HG02798 (cell line): Measurements from ENCODE around the gene NFE2L3.

Experiments
- ATAC-seq: cut with Tn5 transposase; IDR thresholded peaks from one replicate; pipeline ENCODE4 v1.9.1; 2021; ENCODE audit warnings: mild to moderate bottlenecking; ENCODE audit not compliant: unreplicated experiment, poor library complexity

The NFE2L3 gene

DNA sequence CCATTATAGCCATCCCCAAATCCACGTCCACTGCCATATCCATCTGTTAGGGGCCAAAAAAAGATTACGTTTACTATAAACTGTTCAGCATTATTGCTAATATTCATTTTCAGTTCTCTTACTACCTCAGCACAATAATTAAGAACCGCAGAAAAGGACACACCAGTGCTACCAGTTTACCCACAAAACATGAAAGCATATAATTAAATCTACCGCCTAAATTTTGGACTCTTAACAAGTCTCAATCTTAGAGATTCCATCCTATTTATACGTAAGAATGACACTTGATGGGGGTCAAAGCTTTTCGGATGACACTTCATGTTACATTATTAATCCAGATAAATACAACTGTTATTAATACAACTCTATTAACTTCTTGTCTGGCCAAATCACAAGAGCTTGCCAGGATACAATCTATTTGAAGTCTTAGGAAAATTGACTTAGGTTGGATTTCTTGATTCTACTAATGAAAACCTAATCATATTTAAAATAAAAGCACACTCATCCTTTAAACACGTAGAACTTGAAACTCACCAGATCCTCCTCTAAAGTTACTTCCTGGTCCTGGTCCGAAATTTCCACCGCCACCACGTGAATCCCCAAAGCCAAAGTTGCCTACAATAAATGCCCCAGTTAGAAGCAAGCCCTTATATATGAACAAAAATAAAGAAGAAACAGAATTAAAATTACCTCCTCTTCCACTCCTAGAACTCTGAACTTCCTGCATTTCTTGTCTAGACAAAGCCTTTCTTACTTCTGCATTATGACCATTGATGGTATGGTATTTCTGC lies 44.1 kb downstream of the NFE2L3 start:
- no peak for ATAC-seq

DNA sequence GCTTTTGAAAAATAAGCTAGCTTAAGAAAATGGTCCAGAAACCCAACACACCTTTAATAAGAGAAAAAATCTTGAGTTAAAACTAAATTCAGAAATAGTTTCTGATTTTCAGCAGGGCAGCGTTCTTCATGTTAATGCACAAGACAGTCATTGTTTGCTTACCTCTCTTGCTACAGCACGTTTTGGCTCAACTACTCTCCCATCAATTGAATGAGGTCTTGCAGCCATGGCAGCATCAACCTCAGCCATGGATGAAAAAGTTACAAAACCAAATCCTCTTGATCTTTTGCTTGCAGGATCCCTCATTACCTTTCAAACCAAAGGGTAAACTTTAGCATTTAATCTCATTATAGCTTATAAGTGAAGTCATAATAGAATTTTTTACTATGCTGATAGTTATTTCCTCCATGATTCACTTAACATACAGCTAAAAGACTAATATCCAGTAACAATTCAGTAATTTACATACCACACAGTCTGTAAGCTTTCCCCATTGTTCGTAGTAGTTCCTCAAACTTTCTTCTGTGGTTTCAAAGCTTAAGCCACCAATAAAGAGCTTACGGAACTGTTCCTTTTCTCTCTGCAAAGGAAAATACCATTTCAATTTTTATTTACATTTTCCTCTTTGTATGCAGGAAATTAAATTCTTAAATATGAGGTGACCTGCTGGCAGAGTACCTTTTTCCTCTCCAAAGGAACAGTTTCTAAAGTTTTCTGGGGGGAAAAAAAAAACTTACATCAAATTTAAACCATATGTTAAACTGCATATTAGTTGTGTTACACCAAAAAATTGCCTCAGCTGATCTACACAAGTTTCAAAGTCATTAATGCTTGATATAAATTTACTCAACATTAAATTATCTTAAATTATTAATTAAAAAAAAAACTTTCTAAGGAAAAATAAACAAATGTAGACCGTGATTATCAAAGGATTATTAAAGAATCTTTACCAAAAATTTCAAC lies 45.4 kb downstream of the NFE2L3 start:
- no peak for ATAC-seq

DNA sequence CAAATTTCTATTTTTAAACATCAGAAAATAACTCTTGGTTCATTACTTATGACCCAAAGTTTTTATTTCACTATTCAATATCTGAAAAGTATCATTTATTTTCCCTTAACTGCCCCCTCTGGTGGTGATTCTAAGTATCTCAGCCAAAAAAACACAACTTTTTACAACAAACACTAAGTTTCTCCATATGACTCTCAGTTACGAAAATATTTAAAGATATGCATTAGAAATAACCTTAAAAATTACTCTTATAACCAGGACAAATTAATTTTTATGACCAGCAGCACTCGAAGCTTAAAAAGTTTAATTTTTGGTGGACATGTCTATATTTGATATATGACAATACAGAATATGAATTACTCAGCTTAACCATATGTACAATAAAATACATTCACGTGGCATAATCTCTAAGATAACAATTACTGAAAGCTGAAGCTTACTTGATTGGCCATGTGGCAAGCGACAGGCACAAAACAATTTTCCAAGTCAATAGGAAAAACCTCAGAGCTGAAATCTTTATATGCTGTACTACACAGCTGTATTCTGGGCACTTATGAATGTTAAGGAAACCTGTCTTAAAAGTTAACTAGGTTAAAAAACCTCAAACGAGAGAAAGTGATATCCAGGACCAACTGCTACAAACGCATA lies 46.3 kb downstream of the NFE2L3 start:
- ATAC-seq: no peak

DNA sequence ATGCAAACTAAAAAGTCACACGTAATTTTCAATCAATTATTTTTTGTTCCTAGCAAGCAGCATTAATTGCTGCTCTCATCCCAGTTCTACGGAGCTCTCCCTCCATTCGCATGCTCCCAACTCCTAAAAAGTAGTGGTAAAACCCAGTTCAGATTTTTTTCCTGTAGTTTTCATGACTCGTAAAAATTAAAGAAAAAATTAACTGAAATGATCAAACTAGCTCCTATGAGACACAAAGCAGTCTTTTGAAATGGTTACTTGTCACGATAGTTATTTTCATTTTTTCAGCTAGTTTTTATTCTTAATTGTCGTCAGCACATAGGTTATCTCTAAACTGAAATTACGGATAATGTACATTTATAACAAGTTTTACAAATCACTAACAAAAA lies 46.8 kb downstream of the NFE2L3 start:
- ATAC-seq: no peak

DNA sequence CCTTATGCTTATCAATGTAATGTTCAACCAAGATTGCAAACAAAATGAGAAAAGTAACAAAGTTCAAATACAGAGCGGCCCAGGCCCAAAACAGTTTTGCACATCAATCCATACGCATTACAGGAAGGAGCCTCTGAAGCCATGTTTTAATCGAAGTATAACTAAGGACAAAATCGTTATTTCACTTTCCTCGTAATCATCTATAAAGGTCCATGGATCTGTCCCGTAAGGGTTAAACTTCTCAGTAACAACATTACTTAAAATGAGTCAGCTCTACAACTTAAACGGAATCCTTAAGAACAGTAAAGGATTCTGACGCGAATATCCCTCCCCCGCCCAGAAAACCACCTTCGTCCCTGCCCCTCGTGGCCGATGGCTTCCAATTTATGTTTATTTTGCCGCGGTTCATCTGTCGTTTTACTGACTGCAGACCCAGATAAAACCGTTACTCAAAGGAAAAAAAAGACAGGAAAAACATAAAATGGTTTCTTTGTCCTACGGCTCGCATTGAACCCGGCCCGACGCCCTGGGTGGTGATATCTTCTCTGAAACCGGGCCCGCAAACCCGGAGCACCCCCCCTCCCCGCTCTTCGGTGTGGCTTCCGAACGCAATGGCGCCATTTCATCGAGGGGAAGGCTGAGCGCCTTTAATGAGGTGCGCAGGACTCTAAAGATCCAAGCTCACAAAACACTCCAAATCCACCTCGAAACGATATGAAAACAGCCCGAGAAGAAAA lies 47.5 kb downstream of the NFE2L3 start:
- no peak for ATAC-seq

DNA sequence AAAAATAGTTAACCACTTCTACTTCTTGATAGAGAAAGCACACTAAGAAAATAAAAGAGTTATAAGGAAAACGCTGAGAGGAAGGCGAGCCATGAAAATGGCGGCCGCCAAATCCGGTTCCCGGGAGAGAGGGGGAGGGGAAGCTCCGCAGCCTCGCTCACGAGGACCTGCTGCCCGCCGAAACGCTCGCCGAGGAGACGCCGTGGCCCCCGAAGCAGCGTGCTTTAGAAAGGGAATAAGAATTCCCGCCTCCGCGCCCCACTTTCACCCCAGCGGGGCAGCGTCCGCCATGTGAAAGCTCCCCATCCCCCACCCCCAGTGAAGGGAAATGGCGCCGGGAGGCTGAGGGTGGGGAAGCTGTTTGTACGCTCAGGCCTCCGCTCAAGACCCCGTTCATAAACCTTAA lies 48.0 kb downstream of the NFE2L3 start:
- no peak for ATAC-seq

DNA sequence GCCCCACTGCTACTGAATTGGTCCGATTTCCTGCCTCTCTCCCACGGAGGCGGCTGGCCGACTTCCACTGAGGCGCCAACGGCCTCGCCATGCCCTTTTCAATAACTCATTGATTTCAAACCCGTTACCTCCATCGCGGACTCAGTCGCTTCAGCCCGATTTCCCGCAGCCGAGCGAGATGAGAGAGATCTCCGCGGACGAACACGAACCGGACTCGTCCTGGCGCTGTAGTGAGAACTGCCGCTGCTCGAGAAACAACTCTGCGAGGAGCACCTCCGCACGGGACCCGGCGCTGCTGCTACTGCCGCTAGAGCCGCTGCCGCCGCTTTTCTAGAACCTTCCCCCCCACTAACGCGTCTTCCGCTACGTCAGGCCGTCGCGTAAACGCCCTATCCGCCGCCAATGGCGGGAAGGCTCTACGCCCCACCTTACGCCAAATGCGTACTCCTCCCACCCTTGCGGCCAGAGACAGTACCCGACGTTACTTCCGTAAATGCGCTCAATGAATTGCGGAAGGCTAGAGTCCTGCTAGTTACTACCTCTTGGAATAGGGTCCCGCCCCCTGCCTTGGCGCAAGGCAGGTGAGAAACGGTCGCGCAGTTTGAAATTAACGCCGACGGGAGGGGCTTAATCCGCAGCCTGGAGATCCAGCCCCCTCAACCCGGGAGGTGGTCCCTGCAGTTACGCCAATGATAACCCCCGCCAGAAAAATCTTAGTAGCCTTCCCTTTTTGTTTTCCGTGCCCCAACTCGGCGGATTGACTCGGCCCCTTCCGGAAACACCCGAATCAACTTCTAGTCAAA lies 48.6 kb downstream of the NFE2L3 start, which contains the start of gene HNRNPA2B1:
TSS of gene HNRNPA2B1 (minus strand) at position 303 of the 803 bp plus-strand sequence. CDS start at position 134, 169 bp downstream.
- peak; percentile 76 for ATAC-seq

DNA sequence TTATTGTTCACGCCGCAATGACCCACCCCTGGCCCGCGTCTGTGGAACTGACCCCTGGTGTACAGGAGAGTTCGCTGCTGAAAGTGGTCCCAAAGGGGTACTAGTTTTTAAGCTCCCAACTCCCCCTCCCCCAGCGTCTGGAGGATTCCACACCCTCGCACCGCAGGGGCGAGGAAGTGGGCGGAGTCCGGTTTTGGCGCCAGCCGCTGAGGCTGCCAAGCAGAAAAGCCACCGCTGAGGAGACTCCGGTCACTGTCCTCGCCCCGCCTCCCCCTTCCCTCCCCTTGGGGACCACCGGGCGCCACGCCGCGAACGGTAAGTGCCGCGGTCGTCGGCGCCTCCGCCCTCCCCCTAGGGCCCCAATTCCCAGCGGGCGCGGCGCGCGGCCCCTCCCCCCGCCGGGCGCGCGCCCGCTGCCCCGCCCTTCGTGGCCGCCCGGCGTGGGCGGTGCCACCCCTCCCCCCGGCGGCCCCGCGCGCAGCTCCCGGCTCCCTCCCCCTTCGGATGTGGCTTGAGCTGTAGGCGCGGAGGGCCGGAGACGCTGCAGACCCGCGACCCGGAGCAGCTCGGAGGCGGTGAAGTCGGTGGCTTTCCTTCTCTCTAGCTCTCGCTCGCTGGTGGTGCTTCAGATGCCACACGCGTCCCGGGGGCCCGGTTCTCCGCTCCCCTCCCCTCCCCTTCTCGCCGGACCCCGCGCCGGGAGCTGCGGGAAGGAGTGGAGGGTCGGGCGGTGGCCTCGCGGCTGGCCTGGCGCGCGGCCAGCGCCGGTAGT lies 49.4 kb downstream of the NFE2L3 start, which contains the start of gene CBX3:
TSS of gene CBX3 (plus strand) at position 499 of the 772 bp plus-strand sequence. CDS start 1,254 bp downstream, outside the sequence.
- peak; percentile 56 for ATAC-seq

DNA sequence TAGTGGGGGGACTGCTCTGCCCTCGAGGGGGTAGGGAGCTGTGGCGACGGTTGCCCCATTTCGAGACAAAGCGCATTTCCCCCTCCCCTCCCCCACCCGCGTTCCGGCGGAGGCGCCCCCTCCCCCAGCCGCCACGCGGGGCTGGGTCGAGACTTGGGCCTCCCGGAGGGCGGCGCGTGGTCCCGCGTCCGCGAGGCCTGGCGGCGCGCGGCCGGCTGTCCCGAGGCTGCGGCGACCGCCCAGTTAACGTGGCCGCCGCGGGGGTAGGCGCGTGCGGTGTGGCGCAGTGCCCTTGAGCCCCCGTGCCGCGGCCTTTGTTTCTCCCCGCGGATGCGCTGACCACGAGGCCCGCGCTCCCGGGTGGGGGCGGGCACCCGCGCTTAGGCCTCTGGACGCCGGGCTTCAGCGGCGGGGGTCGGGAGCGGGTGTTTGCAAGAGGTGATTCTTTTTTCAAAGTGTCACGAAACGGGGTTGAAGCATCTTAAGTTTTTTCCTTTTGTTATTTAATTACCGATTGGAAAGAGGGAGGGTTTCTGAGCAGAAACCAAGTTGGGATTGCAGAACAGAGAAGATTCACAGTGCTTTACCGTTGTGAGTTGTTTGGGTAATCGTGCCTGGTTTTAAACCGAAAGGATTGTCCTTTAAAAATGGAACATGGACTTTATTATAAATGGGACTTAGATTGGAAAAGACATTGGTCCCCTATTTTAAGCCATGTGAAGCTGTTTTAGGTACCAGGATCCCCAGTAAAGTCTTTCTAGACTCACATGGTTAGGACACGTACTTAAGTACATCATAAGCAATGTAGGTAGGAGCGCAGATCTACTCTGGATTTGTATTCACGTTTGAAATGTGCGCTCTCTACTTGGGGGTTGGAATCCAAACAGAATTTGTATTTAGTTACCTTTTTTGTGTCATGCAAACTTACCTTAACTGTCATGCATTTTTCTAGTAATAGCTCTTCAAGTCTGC lies 50.3 kb downstream of the NFE2L3 start:
- ATAC-seq: no peak

DNA sequence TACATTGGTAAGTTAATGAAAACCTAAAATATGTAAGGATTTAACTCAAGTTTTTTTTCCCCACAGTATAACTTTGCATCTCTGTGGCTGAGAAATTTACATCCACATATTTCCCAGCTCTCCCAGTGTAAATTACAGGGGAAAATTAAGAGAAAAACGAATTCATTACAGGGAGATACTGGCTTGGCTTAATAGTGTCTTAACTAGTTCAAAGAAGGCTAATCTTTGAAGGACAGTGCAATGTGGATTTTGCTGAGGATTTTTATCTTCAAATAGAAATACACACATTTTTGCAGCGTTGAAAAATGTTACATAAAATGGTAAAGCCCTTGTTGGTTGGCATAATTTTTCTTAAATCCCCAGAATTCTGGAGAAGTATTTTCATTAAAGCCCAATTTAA lies 51.0 kb downstream of the NFE2L3 start:
- ATAC-seq: no peak

DNA sequence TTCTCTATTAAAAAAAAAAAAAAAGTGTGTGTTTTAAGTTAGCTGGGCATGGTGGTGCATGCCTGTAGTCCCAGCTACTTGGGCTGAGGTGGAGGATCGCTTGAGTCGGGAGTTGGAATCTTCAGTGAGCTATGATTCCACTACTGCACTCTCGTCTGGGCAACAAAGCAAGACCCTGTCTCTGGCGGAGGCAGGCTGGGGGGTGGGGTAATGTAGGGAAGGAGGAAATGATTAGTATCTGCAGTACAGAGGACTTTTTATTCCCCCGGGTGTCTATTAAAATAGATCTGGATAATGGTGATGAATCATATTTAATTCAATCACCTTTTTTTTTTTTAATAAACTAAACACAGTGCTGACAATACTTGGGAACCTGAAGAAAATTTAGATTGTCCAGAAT lies 56.0 kb downstream of the NFE2L3 start:
- no peak for ATAC-seq

DNA sequence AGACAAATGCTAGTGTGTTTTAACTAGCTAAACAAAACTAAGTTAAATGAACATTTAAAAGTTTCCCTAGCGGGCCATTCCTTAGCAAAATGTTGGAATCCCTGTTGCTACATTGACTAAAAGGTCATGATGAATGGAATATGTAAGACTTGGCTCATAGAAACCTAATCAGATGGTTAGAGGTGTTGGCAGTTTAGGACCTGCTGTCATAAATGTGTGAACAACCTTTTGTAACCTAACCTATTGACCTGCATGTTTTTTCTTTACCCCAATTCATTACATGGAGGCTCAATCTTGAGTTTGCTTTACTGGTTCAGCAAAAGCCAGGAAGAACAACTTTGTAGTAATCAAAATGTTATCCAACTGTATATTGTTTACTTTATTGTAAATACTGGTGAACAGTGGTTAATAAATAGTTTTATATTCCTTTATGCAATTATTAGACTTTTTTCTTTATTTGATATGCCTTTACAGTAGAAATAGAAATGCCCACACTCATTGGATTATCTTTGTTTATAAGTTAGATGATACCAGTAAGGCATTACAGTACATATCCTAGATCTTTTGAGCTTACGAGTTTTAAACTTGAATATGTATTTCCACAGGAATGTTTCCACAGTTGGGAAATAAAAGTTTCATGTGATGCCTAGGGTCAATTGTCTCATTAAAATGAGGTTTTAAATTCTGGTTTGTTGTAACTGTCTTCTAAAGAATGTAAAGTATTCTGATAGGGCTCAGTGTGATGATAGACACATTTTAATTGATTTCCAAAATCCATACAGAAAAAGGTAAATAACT lies 61.1 kb downstream of the NFE2L3 start:
- ATAC-seq: no peak

DNA sequence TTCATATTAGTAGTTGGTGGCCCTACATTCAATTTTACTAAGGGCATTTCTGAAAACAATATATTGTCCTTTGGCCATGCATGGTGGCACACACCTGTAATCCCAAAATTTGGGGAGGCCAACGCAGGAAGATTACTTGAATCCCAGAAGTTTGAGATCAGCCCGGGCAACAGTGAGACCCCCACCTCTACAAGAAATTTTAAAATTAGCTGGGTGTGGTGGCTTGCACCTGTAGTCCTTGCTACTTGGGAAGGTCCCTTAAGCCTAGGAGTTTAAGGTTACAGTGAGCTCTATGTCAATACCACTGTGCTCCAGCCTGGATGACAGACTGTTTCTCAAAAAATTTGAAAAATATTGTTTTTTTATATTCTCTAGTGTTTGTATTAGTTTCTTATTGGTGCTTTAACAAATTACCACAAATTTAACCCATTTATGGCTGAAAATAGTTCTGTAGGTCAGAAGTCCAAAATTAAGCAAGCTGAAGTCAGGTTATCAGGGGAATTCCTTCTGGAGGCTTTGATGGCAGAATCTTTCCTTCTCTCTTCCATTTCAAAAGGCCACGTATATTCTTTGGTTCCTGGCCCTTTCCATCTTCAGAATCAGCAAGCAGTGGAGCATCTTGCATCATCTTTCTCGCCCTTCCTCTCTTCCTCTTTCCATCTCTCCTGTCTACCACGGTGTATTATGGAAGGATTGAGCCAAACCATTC lies 62.0 kb downstream of the NFE2L3 start:
- ATAC-seq: no peak

DNA sequence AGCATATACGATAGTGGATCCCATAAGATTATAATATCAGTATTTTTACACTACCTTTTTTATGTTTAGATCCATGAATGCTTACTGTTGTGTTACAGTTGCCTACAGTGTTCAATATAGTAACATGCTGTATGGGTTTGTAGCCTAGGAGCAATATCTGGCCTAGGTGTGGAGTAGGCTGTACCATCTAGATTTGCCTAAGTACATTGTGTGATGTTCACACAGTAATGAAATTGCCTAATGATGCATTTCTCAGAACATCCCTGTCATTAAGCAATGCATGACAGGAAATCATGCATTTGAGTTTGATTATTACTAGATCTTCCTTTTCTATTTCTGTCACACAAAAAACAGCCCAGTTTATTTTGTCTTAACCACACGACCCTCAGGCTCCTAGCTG lies 64.1 kb downstream of the NFE2L3 start:
- ATAC-seq: no peak

DNA sequence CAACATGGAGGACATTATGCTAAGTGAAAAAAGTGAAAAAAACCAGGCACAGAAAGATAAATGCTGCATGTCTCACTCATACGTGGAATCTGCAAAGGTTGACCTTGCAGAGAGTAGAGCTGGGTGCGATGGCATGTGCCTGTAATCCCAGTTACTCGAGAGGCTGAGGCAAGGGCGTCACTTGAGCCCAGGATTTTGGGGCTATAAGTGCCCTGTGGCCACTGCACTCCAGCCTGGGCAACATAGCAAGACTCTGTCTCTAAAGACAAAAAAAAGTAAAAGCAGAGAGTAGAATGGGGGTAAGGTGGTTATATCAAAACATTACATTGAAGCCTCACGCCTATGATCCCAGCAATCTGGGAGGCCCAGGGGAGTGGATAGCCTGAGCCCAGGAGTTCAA lies 72.4 kb downstream of the NFE2L3 start:
- ATAC-seq: no peak

DNA sequence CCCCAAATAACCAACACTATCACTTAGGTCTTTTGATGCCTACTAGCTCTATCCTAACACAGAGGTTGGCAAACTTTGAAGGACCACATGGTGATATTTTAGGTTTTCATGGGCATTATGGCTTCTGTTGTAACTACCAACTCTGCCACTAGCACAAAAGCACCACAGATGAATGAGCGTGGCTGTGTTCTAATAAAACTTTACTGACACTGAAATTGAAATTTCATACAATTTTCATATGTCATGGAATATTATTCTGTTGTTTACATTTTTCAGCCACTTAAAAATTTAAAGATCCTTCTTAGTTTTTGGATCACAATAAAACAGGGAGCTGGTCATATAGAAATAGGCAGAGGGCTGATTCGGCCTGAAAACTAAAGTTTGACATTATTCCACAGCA lies 76.0 kb downstream of the NFE2L3 start:
- ATAC-seq: no peak
